A549 (cell line): ENCODE data around the gene ATP5ME. TPM values are rescaled to one million over a fixed set of nuclear protein-coding genes. Genes with fewer than 3 reads are reported as not detected.

ENCODE experiments used
- ATAC-seq, 2 experiments: fragments of 200-7000 bp in 1 of 2; fragments of >200 bp in 1 of 2; cut with Nextera tagmentation in 1 of 2; cut with Tn5 transposase in 1 of 2; 3 replicates each; pipeline versions ENCODE4 v1.8.0 to v1.9.1; 2018 to 2020; ENCODE audit warnings: mild to moderate bottlenecking in 1 of 2, moderate library complexity in 1 of 2
- CTCF ChIA-PET: fragments of 300-600 bp; sonication (Branson Sonifier 250); formaldehyde crosslinking; extraction: SDS; loops from one replicate; lab custom pipeline; 2021; ENCODE audit warnings: antibody characterized with exemption, inconsistent platforms; lab: Yijun Ruan, JAX
- POLR2A ChIA-PET: fragments of 350-600 bp; formaldehyde crosslinking; extraction: SDS; loops from one replicate; lab custom pipeline; 2021; ENCODE audit warnings: antibody characterized with exemption, inconsistent platforms; lab: Yijun Ruan, JAX
- DNase-seq, 2 experiments: peaks; one replicate each; pipeline versions ENCODE4 v3.0.0 to v3.0.0-alpha.2; 2011 to 2016; ENCODE audit warnings: low read depth in 1 of 2, low spot score in 1 of 2
- FAIRE-seq: peaks from 2 replicates; lab custom pipeline; 2011; peaks lifted over from hg19 to GRCh38; lab: Jason Lieb, UNC
- H3K27ac ChIP-seq, 2 experiments: fragments of >200 bp; sonication (Bioruptor Twin); formaldehyde crosslinking; 3 replicates each; pipeline ENCODE4 v1.5.1; 2016 to 2017
- H3K4me1 ChIP-seq: fragments of >200 bp; sonication (Bioruptor Twin); formaldehyde crosslinking; 3 replicates; pipeline ENCODE4 v1.6.1; 2016
- H3K4me2 ChIP-seq: fragments of >200 bp; sonication (Bioruptor Twin); formaldehyde crosslinking; 3 replicates; pipeline ENCODE4 v1.6.1; 2016
- H3K4me3 ChIP-seq: fragments of >200 bp; sonication (Bioruptor Twin); formaldehyde crosslinking; 3 replicates; pipeline ENCODE4 v1.5.1; 2016
- H3K9me3 ChIP-seq: fragments of >200 bp; sonication (Bioruptor Twin); formaldehyde crosslinking; 3 replicates; pipeline ENCODE4 v1.6.1; 2016
- CHD4 ChIP-seq: fragments of 200-600 bp; sonication (generic); IDR thresholded peaks from 2 replicates; pipeline ENCODE4 v1.6.1; 2016; ENCODE audit warnings: antibody characterized with exemption, mild to moderate bottlenecking, borderline replicate concordance
- EHF ChIP-seq: fragments of 250-450 bp; sonication (Bioruptor Pico); IDR thresholded peaks from 2 replicates; pipeline ENCODE4 v1.5.0; 2020; ENCODE audit warnings: mild to moderate bottlenecking
- MAFK ChIP-seq: fragments of 450-650 bp; IDR thresholded peaks from 2 replicates; pipeline ENCODE4 v1.6.1; 2014; ENCODE audit not compliant: partially characterized antibody
- NPAS2 ChIP-seq: fragments of 250-450 bp; sonication (Bioruptor Pico); IDR thresholded peaks from 2 replicates; pipeline ENCODE4 v1.8.0; 2022; ENCODE audit warnings: mild to moderate bottlenecking, moderate library complexity, borderline replicate concordance
- POLR2A ChIP-seq: IDR thresholded peaks from 2 replicates; pipeline ENCODE4 v1.6.1; 2012; ENCODE audit warnings: mild to moderate bottlenecking, low read length
- RAD21 ChIP-seq, 2 experiments: fragments of >200 bp in 1 of 2; sonication (Bioruptor Twin) in 1 of 2; formaldehyde crosslinking in 1 of 2; IDR thresholded peaks in 1 of 2; conservative IDR thresholded peaks in 1 of 2; 2 replicates in 1 of 2; 3 replicates in 1 of 2; pipeline ENCODE4 v1.6.1; 2012 to 2018; ENCODE audit warnings: inconsistent platforms in 1 of 2
- RCOR1 ChIP-seq: fragments of 150-350 bp; IDR thresholded peaks from 2 replicates; pipeline ENCODE4 v1.6.1; 2014; ENCODE audit warnings: antibody characterized with exemption, low read length, low read depth
- ZFP36 ChIP-seq: fragments of 450-650 bp; IDR thresholded peaks from 2 replicates; pipeline ENCODE4 v1.6.1; 2014; ENCODE audit warnings: borderline replicate concordance; ENCODE audit not compliant: partially characterized antibody
- WGBS: methylation state at CpG from one replicate; pipeline ENCODE4 v1.1.6; 2017; ENCODE audit errors: missing lambda C conversion rate; 5-methylcytosine and 5-hydroxymethylcytosine counted together
- polyA plus RNA-seq, 4 experiments: library from polyadenylated mRNA; depleted of rRNA in 3 of 4; stranded (reverse); fragments of >200 nt; fragmentation: RNase III in 1 of 4; extraction: RNeasy Plus Mini Kit Qiagen cat#74134 plus additional on column Dnase treatment in 1 of 4; gene quantifications; 2 replicates in 3 of 4; 3 replicates in 1 of 4; pipeline ENCODE4 v1.2.3, GENCODE V29; 2011 to 2017
- TF ChIP-seq, protein P1 (sequence below): fragments of 200-600 bp; sonication (generic); IDR thresholded peaks from 2 replicates; pipeline ENCODE4 v1.6.1; 2016; ENCODE audit warnings: antibody characterized with exemption, mild to moderate bottlenecking, moderate library complexity
- TF ChIP-seq, protein P2 (sequence below): fragments of >200 bp; sonication (Bioruptor Twin); formaldehyde crosslinking; IDR thresholded peaks from 3 replicates; pipeline ENCODE4 v1.5.1; 2016
- TF ChIP-seq, protein P3 (sequence below): IDR thresholded peaks from 2 replicates; pipeline ENCODE4 v1.6.1; 2012
- TF ChIP-seq, protein P4 (sequence below): fragments of 450-650 bp; IDR thresholded peaks from 2 replicates; pipeline ENCODE4 v1.6.1; 2014; ENCODE audit warnings: antibody characterized with exemption

ATP5ME gene
- polyA plus RNA-seq, 2 of the 4 experiments (the other 2 are of a cell fraction): 198 to 659 TPM

DNA sequence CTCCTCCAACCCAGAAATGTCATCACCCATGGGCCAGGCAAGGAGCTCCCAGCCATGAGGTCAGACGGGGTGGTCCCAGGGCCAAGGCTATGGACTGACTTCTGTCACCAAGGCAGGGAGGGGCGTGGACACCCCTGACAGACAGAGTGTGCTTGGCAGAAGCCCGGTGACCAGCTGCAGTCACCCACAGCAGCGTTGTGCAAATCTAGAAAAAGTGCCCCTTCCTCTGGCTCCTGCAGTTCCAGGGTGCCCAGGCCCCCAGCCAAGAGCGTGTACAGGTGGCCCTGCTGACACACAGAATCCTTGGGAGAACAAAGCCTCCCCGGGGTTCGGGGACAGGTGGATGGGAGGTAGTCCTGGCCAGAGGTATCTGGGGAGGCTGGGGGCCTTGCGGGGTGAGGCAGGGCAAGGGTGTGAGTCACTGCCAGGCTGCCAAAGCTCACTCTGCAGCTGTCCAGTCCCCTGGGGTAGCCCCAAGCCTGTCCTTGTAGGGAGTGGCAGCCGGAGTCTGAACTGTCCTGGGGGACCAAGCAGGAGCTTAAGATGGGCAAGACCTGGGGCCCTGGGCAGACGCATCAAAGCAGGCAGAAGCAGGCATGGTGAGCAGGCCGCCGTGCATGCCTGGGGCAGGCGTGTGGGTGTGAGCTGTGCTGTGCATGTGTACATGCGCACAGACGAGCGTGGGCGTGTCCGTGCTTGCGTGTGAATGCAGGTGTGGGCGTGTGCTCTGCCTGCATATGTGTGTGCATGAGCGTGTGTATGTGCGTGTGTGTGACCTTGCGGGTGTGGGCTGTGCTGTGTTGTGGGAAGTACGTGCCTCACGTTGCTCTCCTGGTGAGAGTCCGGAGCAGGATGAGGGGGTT is 3.6 kb upstream of the ATP5ME start:
- Histone ChIP-seq H3K27ac (no peak overlapping the region), H3K4me1 (peaks cover 18% of the 10 kb centered on the region; the same call in 2 of the 3 replicates), H3K4me2 (no peak overlapping the region)
- DNase-seq: no peak
- CTCF ChIA-PET: no interaction called here
- TF ChIP-seq POLR2A (0 out of 2 replicates have a peak, but pooled peaks have one; percentile 20), RAD21 (conservative IDR thresholded peaks at IDR 0.05 in 1 of 2, IDR thresholded peaks at IDR 0.05 in 1 of 2) (no peak)
- TF ChIP-seq, all 56 proteins: peak for 1
- Histone ChIP-seq H3K4me3 (no peak overlapping the region), H3K9me3 (no peaks in the 10 kb centered on the region)
- POLR2A ChIA-PET: no interaction called here
- 87% methylated on average over 10 of the region's 26 CpGs for WGBS
- FAIRE-seq (no peak), ATAC-seq (no peak)

DNA sequence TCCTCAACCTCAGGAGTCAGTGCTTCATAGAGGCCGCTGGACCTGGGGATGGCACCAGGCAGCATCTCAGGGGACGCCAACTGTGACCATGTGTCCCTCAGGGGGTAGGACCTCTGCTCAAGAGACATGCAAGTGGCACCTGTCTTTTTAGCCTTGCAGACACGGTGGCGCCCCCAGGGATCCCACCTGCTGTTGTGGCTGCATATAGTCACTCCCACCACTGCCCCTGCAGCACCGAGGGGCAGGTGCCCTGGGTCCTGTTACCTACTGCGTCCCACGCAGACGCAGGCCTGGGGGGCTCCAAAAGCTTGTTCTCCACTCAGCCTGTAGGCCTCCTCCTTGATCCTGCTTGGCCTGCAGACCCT is 2.8 kb upstream of the ATP5ME start:
- TF ChIP-seq, protein P1, sequence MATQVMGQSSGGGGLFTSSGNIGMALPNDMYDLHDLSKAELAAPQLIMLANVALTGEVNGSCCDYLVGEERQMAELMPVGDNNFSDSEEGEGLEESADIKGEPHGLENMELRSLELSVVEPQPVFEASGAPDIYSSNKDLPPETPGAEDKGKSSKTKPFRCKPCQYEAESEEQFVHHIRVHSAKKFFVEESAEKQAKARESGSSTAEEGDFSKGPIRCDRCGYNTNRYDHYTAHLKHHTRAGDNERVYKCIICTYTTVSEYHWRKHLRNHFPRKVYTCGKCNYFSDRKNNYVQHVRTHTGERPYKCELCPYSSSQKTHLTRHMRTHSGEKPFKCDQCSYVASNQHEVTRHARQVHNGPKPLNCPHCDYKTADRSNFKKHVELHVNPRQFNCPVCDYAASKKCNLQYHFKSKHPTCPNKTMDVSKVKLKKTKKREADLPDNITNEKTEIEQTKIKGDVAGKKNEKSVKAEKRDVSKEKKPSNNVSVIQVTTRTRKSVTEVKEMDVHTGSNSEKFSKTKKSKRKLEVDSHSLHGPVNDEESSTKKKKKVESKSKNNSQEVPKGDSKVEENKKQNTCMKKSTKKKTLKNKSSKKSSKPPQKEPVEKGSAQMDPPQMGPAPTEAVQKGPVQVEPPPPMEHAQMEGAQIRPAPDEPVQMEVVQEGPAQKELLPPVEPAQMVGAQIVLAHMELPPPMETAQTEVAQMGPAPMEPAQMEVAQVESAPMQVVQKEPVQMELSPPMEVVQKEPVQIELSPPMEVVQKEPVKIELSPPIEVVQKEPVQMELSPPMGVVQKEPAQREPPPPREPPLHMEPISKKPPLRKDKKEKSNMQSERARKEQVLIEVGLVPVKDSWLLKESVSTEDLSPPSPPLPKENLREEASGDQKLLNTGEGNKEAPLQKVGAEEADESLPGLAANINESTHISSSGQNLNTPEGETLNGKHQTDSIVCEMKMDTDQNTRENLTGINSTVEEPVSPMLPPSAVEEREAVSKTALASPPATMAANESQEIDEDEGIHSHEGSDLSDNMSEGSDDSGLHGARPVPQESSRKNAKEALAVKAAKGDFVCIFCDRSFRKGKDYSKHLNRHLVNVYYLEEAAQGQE: no peak
- TF ChIP-seq EHF (CRISPR knock-in tag) (no peak), ZFP36 (no peak), MAFK (no peak), CHD4 (no peak), NPAS2 (CRISPR knock-in tag) (no peak), RCOR1 (no peak)
- TF ChIP-seq, protein P2, sequence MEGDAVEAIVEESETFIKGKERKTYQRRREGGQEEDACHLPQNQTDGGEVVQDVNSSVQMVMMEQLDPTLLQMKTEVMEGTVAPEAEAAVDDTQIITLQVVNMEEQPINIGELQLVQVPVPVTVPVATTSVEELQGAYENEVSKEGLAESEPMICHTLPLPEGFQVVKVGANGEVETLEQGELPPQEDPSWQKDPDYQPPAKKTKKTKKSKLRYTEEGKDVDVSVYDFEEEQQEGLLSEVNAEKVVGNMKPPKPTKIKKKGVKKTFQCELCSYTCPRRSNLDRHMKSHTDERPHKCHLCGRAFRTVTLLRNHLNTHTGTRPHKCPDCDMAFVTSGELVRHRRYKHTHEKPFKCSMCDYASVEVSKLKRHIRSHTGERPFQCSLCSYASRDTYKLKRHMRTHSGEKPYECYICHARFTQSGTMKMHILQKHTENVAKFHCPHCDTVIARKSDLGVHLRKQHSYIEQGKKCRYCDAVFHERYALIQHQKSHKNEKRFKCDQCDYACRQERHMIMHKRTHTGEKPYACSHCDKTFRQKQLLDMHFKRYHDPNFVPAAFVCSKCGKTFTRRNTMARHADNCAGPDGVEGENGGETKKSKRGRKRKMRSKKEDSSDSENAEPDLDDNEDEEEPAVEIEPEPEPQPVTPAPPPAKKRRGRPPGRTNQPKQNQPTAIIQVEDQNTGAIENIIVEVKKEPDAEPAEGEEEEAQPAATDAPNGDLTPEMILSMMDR: no peak
- TF ChIP-seq, protein P3, sequence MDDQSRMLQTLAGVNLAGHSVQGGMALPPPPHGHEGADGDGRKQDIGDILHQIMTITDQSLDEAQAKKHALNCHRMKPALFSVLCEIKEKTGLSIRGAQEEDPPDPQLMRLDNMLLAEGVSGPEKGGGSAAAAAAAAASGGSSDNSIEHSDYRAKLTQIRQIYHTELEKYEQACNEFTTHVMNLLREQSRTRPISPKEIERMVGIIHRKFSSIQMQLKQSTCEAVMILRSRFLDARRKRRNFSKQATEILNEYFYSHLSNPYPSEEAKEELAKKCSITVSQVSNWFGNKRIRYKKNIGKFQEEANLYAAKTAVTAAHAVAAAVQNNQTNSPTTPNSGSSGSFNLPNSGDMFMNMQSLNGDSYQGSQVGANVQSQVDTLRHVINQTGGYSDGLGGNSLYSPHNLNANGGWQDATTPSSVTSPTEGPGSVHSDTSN: no peak
- TF ChIP-seq, protein P4, sequence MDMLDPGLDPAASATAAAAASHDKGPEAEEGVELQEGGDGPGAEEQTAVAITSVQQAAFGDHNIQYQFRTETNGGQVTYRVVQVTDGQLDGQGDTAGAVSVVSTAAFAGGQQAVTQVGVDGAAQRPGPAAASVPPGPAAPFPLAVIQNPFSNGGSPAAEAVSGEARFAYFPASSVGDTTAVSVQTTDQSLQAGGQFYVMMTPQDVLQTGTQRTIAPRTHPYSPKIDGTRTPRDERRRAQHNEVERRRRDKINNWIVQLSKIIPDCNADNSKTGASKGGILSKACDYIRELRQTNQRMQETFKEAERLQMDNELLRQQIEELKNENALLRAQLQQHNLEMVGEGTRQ: no peak
- Histone ChIP-seq H3K9me3 (no peaks in the 10 kb centered on the region), H3K4me2 (no peak overlapping the region), H3K4me1 (peaks cover 16% of the 10 kb centered on the region; the same call in 2 of the 3 replicates), H3K27ac (no peak overlapping the region), H3K4me3 (no peak overlapping the region)
- CTCF ChIA-PET: no interaction called here
- 78% methylated on average over 5 of the region's 8 CpGs for WGBS
- DNase-seq (no peak), FAIRE-seq (no peak), ATAC-seq (no peak)
- POLR2A ChIA-PET: no interaction called here
